A673 (cell line): ENCODE results near the gene ZNF366. TPM values are rescaled to one million over a fixed set of nuclear protein-coding genes. Genes with fewer than 3 reads are reported as not detected.

Source experiments
- BruUV-seq: library from RNA; stranded (reverse); fragments of 400-500 nt; replicated peaks from 2 replicates; lab custom pipeline; 2021; lab: Mats Ljungman, UMichigan
- CTCF ChIA-PET: fragments of 300-600 bp; sonication (Branson Sonifier 250); formaldehyde crosslinking; loops from one replicate; lab custom pipeline; 2022; ENCODE audit warnings: antibody characterized with exemption; lab: Charles Lee
- POLR2A ChIA-PET: fragments of 300-600 bp; sonication (Branson Sonifier 250); formaldehyde crosslinking; loops from one replicate; lab custom pipeline; 2022; ENCODE audit warnings: antibody characterized with exemption; ENCODE audit not compliant: low non-redundant PET; lab: Charles Lee
- DNase-seq: peaks from one replicate; pipeline ENCODE4 v3.0.0-alpha.2; 2015; ENCODE audit warnings: low spot score
- H3K27ac ChIP-seq: fragments of 200-600 bp; sonication (generic); 2 replicates; pipeline ENCODE4 v1.5.1; 2016; ENCODE audit warnings: mixed run types, low read depth, mild to moderate bottlenecking, mixed read lengths, antibody characterized with exemption, low read length; ENCODE audit not compliant: poor library complexity, severe bottlenecking
- H3K27me3 ChIP-seq: fragments of 200-600 bp; sonication (generic); replicated peaks from 2 replicates; pipeline ENCODE4 v1.6.1; 2017; ENCODE audit warnings: mixed run types, low read depth, mild to moderate bottlenecking, mixed read lengths, antibody characterized with exemption, low read length; ENCODE audit not compliant: insufficient read depth, poor library complexity
- H3K36me3 ChIP-seq: fragments of 200-600 bp; sonication (generic); 2 replicates; pipeline ENCODE4 v1.6.1; 2016; ENCODE audit warnings: mixed run types, mild to moderate bottlenecking, mixed read lengths, antibody characterized with exemption, low read length; ENCODE audit not compliant: insufficient read depth, poor library complexity, severe bottlenecking
- H3K4me1 ChIP-seq: fragments of 200-600 bp; sonication (generic); 2 replicates; pipeline ENCODE4 v1.6.1; 2017; ENCODE audit warnings: mixed run types, mild to moderate bottlenecking, mixed read lengths, antibody characterized with exemption, low read length; ENCODE audit not compliant: insufficient read depth, poor library complexity, severe bottlenecking
- H3K4me3 ChIP-seq: fragments of 200-600 bp; sonication (generic); 2 replicates; pipeline ENCODE4 v1.5.1; 2016; ENCODE audit warnings: low read depth, mixed run types, mild to moderate bottlenecking, mixed read lengths, low read length; ENCODE audit not compliant: poor library complexity, severe bottlenecking
- H3K9me3 ChIP-seq: fragments of 200-600 bp; sonication (generic); 2 replicates; pipeline ENCODE4 v1.6.1; 2016; ENCODE audit warnings: mixed run types, low read depth, mild to moderate bottlenecking, mixed read lengths, antibody characterized with exemption, low read length; ENCODE audit not compliant: poor library complexity, severe bottlenecking
- EZH2 ChIP-seq: fragments of 200-600 bp; sonication (generic); IDR thresholded peaks from 2 replicates; pipeline ENCODE4 v1.6.1; 2017; ENCODE audit warnings: borderline replicate concordance, low read depth, mild to moderate bottlenecking, mixed read lengths, antibody characterized with exemption, low read length; ENCODE audit not compliant: poor library complexity, severe bottlenecking
- intact Hi-C: fragments of 100-400 bp; cut with micrococcal nuclease; formaldehyde crosslinking; loops from one replicate; pipeline ENCODE4 v1.10.0; 2022; ENCODE audit not compliant: unreplicated experiment
- total RNA-seq: library from RNA; stranded (reverse); gene quantifications from 2 replicates; pipeline ENCODE4 v1.2.3, GENCODE V29; 2021
- TF ChIP-seq, protein P1 (sequence below): fragments of 300-800, 200-600 bp; sonication (generic); conservative IDR thresholded peaks from 2 replicates; pipeline ENCODE4 v1.5.1; 2017; ENCODE audit warnings: low read depth, mild to moderate bottlenecking, antibody characterized with exemption, low read length, moderate library complexity, mixed read lengths

Gene ZNF366
- total RNA-seq, 1 experiment from 2014 or later = not detected

GRCh38 chr5:72476275-72476674, 30.9 kb downstream of the ZNF366 start:
- POLR2A ChIA-PET = no interaction called here
- no peak for DNase-seq
- TF ChIP-seq, protein P1, sequence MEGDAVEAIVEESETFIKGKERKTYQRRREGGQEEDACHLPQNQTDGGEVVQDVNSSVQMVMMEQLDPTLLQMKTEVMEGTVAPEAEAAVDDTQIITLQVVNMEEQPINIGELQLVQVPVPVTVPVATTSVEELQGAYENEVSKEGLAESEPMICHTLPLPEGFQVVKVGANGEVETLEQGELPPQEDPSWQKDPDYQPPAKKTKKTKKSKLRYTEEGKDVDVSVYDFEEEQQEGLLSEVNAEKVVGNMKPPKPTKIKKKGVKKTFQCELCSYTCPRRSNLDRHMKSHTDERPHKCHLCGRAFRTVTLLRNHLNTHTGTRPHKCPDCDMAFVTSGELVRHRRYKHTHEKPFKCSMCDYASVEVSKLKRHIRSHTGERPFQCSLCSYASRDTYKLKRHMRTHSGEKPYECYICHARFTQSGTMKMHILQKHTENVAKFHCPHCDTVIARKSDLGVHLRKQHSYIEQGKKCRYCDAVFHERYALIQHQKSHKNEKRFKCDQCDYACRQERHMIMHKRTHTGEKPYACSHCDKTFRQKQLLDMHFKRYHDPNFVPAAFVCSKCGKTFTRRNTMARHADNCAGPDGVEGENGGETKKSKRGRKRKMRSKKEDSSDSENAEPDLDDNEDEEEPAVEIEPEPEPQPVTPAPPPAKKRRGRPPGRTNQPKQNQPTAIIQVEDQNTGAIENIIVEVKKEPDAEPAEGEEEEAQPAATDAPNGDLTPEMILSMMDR = no peak
- TF ChIP-seq EZH2 = no peak
- H3K9me3 ChIP-seq = no peaks in the 10 kb centered on the region
- H3K36me3 ChIP-seq = no peaks in the 10 kb centered on the region
- no peaks in the 10 kb centered on the region for H3K4me1 ChIP-seq
- intact Hi-C loops = no loop called here
- peaks cover under 1% of the 10 kb centered on the region for H3K27me3 ChIP-seq
- no peak overlapping the region for H3K4me3 ChIP-seq
- no peak overlapping the region for H3K27ac ChIP-seq
- BruUV-seq = no TSS peak
- CTCF ChIA-PET = no interaction called here

DNA sequence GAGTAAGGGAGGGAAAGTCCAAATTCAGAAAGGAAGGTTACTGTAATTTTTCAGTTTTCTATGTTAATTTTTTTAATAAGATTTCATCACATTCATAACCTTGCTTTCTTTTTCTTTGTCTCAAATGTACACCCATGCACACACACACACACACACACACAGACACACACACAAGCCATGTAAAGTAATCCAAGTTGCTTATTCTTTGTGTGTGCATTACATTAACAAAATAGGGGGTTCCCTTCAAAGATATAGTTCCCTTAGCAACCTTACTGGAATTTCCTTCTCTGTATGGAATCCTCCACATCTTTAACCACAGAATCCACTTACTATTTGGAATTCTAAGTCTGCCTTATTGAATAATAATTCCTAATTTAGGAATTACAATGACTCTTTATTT, 32.7 kb downstream of the ZNF366 start:
- Histone ChIP-seq H3K36me3 (no peaks in the 10 kb centered on the region), H3K4me1 (no peaks in the 10 kb centered on the region), H3K9me3 (no peaks in the 10 kb centered on the region), H3K27ac (no peak overlapping the region), H3K4me3 (no peak overlapping the region), H3K27me3 (no peaks in the 10 kb centered on the region)
- BruUV-seq = no TSS peak
- DNase-seq = no peak
- ChIA-PET POLR2A (no interaction called here), CTCF (no interaction called here)
- TF ChIP-seq EZH2 = no peak
- TF ChIP-seq, protein P1 = no peak
- intact Hi-C loops = no loop called here

- Histone ChIP-seq H3K36me3 (no peaks in the 10 kb centered on the region), H3K9me3 (no peaks in the 10 kb centered on the region), H3K27me3 (no peaks in the 10 kb centered on the region), H3K4me3 (no peak overlapping the region), H3K4me1 (no peaks in the 10 kb centered on the region), H3K27ac (no peak overlapping the region)
- ChIA-PET POLR2A (no interaction called here), CTCF (no interaction called here)
- intact Hi-C loops = no loop called here
- no TSS peak for BruUV-seq
- no peak for DNase-seq
- TF ChIP-seq EZH2 = no peak
- TF ChIP-seq, protein P1 = no peak
Measured at GRCh38 chr5:72474046-72474500, 33.1 kb downstream of the ZNF366 start.
